Parathyroid adenoma (tissue), 2 donors: ENCODE data around the gene SMPD3.

ENCODE experiments used
- H2AFZ ChIP-seq: fragments of 300-600 bp; sonication (generic); one replicate; pipeline ENCODE4 v1.7.0; 2017; ENCODE audit warnings: antibody characterized with exemption, mild to moderate bottlenecking
- H3K27ac ChIP-seq: fragments of 300-600 bp; sonication (generic); one replicate; pipeline ENCODE4 v1.7.0; 2017
- H3K27me3 ChIP-seq: fragments of 300-600 bp; sonication (generic); one replicate; pipeline ENCODE4 v1.7.0; 2017; ENCODE audit warnings: low read length; ENCODE audit not compliant: control insufficient read depth, insufficient read depth
- H3K36me3 ChIP-seq: fragments of 300-600 bp; sonication (generic); one replicate; pipeline ENCODE4 v1.7.0; 2017; ENCODE audit warnings: low read length; ENCODE audit not compliant: control insufficient read depth, insufficient read depth
- H3K4me1 ChIP-seq: fragments of 300-600 bp; sonication (generic); one replicate; pipeline ENCODE4 v1.7.0; 2017; ENCODE audit warnings: control low read depth
- H3K4me2 ChIP-seq: fragments of 300-600 bp; sonication (generic); one replicate; pipeline ENCODE4 v1.7.0; 2017; ENCODE audit warnings: low read length
- H3K4me3 ChIP-seq: fragments of 300-600 bp; sonication (generic); one replicate; pipeline ENCODE4 v1.7.0; 2017; ENCODE audit warnings: low read depth, low read length
- H3K79me2 ChIP-seq: fragments of 300-600 bp; sonication (generic); one replicate; pipeline ENCODE4 v1.7.0; 2017; ENCODE audit warnings: control low read depth
- H3K9ac ChIP-seq: fragments of 300-600 bp; sonication (generic); one replicate; pipeline ENCODE4 v1.7.0; 2017; ENCODE audit warnings: mild to moderate bottlenecking
- H3K9me3 ChIP-seq: fragments of 300-600 bp; sonication (generic); one replicate; pipeline ENCODE4 v1.7.0; 2017; ENCODE audit warnings: low read length; ENCODE audit not compliant: control insufficient read depth
- TF ChIP-seq, protein P1 (sequence below): fragments of 300-600 bp; sonication (generic); IDR thresholded peaks from one replicate; pipeline ENCODE4 v1.7.0; 2017; ENCODE audit warnings: antibody characterized with exemption, mild to moderate bottlenecking
- donor health status: primary hyperparathyroidism.

The SMPD3 gene

GRCh38 chr16:68416057-68417046 lies 32.0 kb downstream of the SMPD3 start:
- Histone ChIP-seq H3K9me3 (no peaks in the 10 kb centered on the region), H3K36me3 (no peaks in the 10 kb centered on the region), H3K4me2 (no peak overlapping the region), H3K9ac (no peak overlapping the region), H3K27ac (no peak overlapping the region), H3K4me3 (no peak overlapping the region), H3K27me3 (no peaks in the 10 kb centered on the region), H3K79me2 (no peaks in the 10 kb centered on the region), H3K4me1 (peaks cover 7% of the 10 kb centered on the region), H2AFZ (no peak overlapping the region)
- TF ChIP-seq, protein P1, sequence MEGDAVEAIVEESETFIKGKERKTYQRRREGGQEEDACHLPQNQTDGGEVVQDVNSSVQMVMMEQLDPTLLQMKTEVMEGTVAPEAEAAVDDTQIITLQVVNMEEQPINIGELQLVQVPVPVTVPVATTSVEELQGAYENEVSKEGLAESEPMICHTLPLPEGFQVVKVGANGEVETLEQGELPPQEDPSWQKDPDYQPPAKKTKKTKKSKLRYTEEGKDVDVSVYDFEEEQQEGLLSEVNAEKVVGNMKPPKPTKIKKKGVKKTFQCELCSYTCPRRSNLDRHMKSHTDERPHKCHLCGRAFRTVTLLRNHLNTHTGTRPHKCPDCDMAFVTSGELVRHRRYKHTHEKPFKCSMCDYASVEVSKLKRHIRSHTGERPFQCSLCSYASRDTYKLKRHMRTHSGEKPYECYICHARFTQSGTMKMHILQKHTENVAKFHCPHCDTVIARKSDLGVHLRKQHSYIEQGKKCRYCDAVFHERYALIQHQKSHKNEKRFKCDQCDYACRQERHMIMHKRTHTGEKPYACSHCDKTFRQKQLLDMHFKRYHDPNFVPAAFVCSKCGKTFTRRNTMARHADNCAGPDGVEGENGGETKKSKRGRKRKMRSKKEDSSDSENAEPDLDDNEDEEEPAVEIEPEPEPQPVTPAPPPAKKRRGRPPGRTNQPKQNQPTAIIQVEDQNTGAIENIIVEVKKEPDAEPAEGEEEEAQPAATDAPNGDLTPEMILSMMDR: no peak

DNA sequence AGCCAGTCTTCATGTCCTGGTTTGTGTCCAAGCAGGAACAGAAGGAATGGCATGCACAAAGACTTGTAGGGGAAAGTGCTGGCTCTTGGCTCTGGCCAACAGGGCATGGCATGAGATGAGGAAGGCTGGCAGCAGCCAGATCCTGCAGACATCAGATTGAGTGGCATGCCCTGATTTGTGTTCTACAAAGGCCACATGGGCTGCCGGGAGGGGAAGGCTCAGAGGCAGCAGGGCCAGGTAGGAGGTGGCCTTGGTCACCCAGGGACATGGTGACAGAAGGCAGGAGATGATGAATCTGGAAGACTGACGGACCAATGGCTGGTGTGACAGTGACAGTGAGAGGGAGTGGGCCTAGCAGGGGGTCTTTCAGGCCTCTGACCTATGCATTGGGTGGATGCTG lies 33.7 kb downstream of the SMPD3 start:
- Histone ChIP-seq H3K9me3 (no peaks in the 10 kb centered on the region), H2AFZ (no peak overlapping the region), H3K79me2 (no peaks in the 10 kb centered on the region), H3K4me3 (no peak overlapping the region), H3K9ac (no peak overlapping the region), H3K27me3 (no peaks in the 10 kb centered on the region), H3K4me2 (no peak overlapping the region), H3K27ac (no peak overlapping the region), H3K36me3 (no peaks in the 10 kb centered on the region), H3K4me1 (peaks cover 7% of the 10 kb centered on the region)
- TF ChIP-seq, protein P1: no peak

DNA sequence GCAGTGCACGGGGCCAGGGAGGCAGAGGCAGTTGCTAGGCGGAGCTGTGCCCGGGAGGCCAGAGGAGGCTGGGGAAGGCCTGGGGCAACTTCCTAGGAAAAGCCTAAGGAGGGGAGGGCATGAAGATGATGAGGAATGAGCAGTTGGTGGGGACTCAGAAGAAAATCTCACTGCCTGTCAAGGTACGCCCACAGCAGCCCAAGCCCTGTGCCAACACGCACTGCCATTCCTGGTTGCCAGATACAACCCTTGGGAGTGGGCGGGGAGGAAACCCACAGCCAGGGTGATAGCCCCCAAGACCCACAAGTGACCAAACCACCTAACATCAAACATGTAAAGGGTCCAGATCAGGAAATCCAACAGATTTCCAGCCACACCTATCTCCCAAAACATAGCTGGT lies 36.2 kb downstream of the SMPD3 start:
- Histone ChIP-seq H3K9me3 (no peaks in the 10 kb centered on the region), H3K4me3 (no peak overlapping the region), H3K27ac (no peak overlapping the region), H2AFZ (no peak overlapping the region), H3K79me2 (no peaks in the 10 kb centered on the region), H3K9ac (no peak overlapping the region), H3K4me2 (no peak overlapping the region), H3K36me3 (no peaks in the 10 kb centered on the region), H3K4me1 (no peaks in the 10 kb centered on the region), H3K27me3 (no peaks in the 10 kb centered on the region)
- TF ChIP-seq, protein P1: no peak

- no peak overlapping the region for H3K4me2 ChIP-seq
- TF ChIP-seq, protein P1: no peak
- no peaks in the 10 kb centered on the region for H3K27me3 ChIP-seq
- H3K9ac ChIP-seq: no peak overlapping the region
- H3K27ac ChIP-seq: no peak overlapping the region
- no peaks in the 10 kb centered on the region for H3K4me1 ChIP-seq
- no peaks in the 10 kb centered on the region for H3K9me3 ChIP-seq
- no peak overlapping the region for H2AFZ ChIP-seq
- H3K36me3 ChIP-seq: no peaks in the 10 kb centered on the region
- no peaks in the 10 kb centered on the region for H3K79me2 ChIP-seq
- no peak overlapping the region for H3K4me3 ChIP-seq
Observed at GRCh38 chr16:68411086-68411485, 37.2 kb downstream of the SMPD3 start.
